ENCODE measurements around the gene LIMS1.

Gene LIMS1

DNA sequence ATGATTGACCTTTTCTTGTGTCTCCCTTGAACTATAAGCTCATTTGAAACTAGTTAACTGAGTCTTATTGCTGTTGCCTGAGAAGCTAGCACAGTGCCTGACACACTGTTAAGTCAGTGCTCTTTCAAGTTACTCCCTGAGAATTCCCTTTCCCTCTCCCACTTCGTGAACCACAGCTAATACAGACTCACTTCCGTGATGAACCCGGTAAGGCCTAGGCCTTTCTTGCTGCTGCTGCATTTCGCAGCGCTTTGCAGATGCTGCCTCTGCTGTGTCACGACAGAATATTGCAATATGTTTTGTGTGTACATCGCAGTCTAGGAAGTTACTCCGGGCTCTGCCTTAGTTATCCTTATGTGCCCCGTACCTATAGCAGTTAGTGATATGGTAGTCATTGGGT, 42.8 kb downstream of the LIMS1 start:
- no peak for DNase-seq (ENCODE audit: extremely low spot score)
- ChIA-PET CTCF (interaction anchor here (0.6 kb wide), 1 partner anchor 150 kb away, joined by 3 read pairs; no protein-coding TSS in a partner anchor), POLR2A (interaction anchor here (1.0 kb wide), 1 partner anchor 42 kb away, joined by 4 read pairs; no protein-coding TSS in a partner anchor)
- no peak for TF ChIP-seq L3MBTL2 (conservative IDR thresholded peaks at IDR 0.05)
- TF ChIP-seq ZNF384 (IDR thresholded peaks at IDR 0.05) = no peak
- TF ChIP-seq BHLHE40 (IDR thresholded peaks at IDR 0.05; ENCODE audit: borderline replicate concordance) = no peak
- no peak for TF ChIP-seq ARNT (IDR thresholded peaks at IDR 0.05)
- TF ChIP-seq NFRKB (IDR thresholded peaks at IDR 0.05) = no peak
- no peak for TF ChIP-seq CTBP1 (IDR thresholded peaks at IDR 0.05; ENCODE audit: borderline replicate concordance)
- no peak for TF ChIP-seq FOXK2 (IDR thresholded peaks at IDR 0.05)

DNA sequence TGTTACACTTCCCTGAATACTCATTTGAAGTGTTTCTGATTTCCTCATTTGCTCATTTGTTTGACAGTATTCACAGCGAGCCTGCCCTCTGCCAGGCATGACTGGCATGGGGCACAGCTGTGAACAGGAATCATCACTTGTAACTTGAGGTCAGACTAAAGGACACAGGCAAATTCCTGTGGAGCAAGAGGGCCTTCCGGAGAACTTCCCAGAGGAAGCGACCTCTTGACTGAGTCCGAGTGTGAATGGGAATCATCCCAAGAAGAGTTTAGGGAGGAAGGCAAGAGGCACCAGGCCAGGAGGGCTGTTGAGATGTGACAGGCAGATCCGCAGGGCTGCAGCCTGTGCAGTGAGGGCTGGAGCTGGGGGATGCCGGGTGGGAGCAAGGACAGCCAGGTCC, 45.4 kb downstream of the LIMS1 start:
- TF ChIP-seq SP1 (IDR thresholded peaks at IDR 0.05) (no peak), CTBP1 (IDR thresholded peaks at IDR 0.05; ENCODE audit: borderline replicate concordance) (no peak), FOXM1 (IDR thresholded peaks at IDR 0.05; ENCODE audit: borderline replicate concordance) (no peak), FOXK2 (IDR thresholded peaks at IDR 0.05) (no peak), BHLHE40 (IDR thresholded peaks at IDR 0.05; ENCODE audit: borderline replicate concordance) (no peak), ELF4 (IDR thresholded peaks at IDR 0.05) (no peak), L3MBTL2 (conservative IDR thresholded peaks at IDR 0.05) (no peak), ARNT (IDR thresholded peaks at IDR 0.05) (no peak)
- TF ChIP-seq, protein P1, sequence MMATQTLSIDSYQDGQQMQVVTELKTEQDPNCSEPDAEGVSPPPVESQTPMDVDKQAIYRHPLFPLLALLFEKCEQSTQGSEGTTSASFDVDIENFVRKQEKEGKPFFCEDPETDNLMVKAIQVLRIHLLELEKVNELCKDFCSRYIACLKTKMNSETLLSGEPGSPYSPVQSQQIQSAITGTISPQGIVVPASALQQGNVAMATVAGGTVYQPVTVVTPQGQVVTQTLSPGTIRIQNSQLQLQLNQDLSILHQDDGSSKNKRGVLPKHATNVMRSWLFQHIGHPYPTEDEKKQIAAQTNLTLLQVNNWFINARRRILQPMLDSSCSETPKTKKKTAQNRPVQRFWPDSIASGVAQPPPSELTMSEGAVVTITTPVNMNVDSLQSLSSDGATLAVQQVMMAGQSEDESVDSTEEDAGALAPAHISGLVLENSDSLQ (IDR thresholded peaks at IDR 0.05) = no peak
- ChIA-PET CTCF (interaction anchor here (0.7 kb wide), 1 partner anchor 220 kb away, joined by 3 read pairs; no protein-coding TSS in a partner anchor), POLR2A (no interaction called here)
- DNase-seq (ENCODE audit: extremely low spot score) = no peak

DNA sequence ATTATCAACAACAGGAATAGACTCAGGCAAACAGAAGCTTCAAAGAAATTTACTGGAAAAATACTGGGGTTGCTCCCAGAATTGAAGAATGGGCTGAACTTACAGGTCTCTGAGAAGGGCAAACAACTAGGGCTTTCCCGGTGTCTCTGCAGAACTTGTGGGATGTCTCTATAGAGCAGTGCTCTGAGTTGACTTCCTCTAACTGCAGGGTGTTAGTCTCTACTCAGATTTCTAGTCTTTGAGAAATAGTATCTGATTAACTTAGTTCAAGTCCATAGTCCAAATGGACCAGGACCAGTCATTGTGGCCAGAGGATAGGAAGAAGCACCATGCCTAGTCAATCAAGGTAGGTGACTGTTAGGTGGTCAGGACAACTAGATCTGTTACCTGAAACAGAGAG, 45.8 kb downstream of the LIMS1 start:
- CTCF ChIA-PET = no interaction called here
- POLR2A ChIA-PET = no interaction called here
- no peak for TF ChIP-seq FOXK2 (IDR thresholded peaks at IDR 0.05)

DNA sequence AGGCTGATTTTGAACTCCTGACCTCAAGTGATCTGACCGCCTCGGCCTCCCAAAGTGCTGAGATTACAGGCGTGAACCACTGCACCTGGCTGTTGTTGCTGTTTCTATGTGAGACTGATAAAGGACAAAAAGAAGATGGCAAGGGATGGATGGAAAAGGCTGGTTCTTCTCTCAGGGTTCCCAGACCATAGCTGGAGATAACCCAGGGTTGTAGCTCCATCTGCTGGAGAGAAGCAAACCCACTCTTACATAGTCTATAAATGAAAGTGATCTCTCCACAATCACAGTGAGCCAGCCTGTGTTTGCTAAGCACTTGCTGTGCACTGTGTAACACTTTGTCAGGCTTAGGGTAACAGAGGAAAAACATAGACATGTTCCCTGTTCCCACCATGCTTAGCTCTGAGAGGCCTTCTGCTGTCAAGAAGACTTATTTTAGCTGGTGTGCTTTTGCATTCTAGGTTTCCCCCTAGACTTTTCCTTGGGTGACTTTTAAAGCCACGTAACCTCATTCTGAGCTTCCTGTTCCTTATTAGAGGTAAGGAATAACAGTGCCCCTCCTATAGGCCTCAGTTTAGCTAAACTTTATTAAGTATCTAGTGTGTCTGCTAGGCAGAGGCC, 49.7 kb downstream of the LIMS1 start:
- TF ChIP-seq SP1 (IDR thresholded peaks at IDR 0.05) = no peak
- TF ChIP-seq FOXK2 (IDR thresholded peaks at IDR 0.05) = no peak
- DNase-seq (ENCODE audit: extremely low spot score) = peak; percentile 72
- CTCF ChIA-PET = interaction anchor here (0.6 to 2.0 kb wide), 15 partner anchors 9 to 368 kb away, joined by 3 to 19 read pairs (median 4); no protein-coding TSS in a partner anchor
- POLR2A ChIA-PET = interaction anchor here (0.6 to 1.2 kb wide), 3 partner anchors 9 to 206 kb away, joined by 3 to 4 read pairs (median 3); partner anchors contain the start of gene SULT1C4

More for the DNA sequence above, 45.8 kb downstream of the LIMS1 start:
- DNase-seq (ENCODE audit: extremely low spot score) = no peak

DNA sequence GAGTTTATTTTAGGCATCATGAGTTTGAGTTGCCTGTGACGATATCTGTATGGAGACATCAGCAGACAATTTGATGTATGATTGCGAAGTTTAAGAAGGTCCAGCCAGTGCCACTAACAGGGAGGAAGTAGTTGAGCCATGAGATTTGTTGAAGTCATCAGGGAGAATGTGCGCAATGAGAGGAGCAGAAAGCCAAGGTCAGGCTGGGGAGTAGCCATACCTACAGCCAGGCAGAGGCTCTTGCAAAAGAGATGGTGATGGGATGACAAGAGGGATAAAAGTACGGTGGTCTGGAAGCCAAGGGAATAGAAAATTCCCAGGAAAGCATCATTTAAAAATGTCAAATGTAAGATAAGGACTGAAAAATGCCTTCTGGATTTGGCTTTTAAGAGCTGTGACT, 51.2 kb downstream of the LIMS1 start:
- no peak for DNase-seq (ENCODE audit: extremely low spot score)
- ChIA-PET CTCF (interaction anchor here (1.6 to 2.0 kb wide), 3 partner anchors 8 to 51 kb away, joined by 6 to 19 read pairs (median 8); no protein-coding TSS in a partner anchor), POLR2A (interaction anchor here (1.1 kb wide), 1 partner anchor 208 kb away, joined by 6 read pairs; the partner anchor contains the start of gene SULT1C4)
- no peak for TF ChIP-seq ELF4 (IDR thresholded peaks at IDR 0.05)
- no peak for TF ChIP-seq FOXK2 (IDR thresholded peaks at IDR 0.05)
- no peak for TF ChIP-seq L3MBTL2 (conservative IDR thresholded peaks at IDR 0.05)
- no peak for TF ChIP-seq SP1 (IDR thresholded peaks at IDR 0.05)
- no peak for TF ChIP-seq HDGF (IDR thresholded peaks at IDR 0.05; ENCODE audit: borderline replicate concordance)
- no peak for TF ChIP-seq CTBP1 (IDR thresholded peaks at IDR 0.05; ENCODE audit: borderline replicate concordance)
- no peak for TF ChIP-seq LEF1 (IDR thresholded peaks at IDR 0.05; ENCODE audit: borderline replicate concordance)
- TF ChIP-seq ARNT (IDR thresholded peaks at IDR 0.05) = no peak
- no peak for TF ChIP-seq SUZ12 (IDR thresholded peaks at IDR 0.05)
- TF ChIP-seq TARDBP (IDR thresholded peaks at IDR 0.05) = no peak
- no peak for TF ChIP-seq NFRKB (IDR thresholded peaks at IDR 0.05)
- no peak for TF ChIP-seq FOXA1 (IDR thresholded peaks at IDR 0.05)
- TF ChIP-seq FOXM1 (IDR thresholded peaks at IDR 0.05; ENCODE audit: borderline replicate concordance) = no peak
- TF ChIP-seq, protein P1 (IDR thresholded peaks at IDR 0.05) = no peak

DNA sequence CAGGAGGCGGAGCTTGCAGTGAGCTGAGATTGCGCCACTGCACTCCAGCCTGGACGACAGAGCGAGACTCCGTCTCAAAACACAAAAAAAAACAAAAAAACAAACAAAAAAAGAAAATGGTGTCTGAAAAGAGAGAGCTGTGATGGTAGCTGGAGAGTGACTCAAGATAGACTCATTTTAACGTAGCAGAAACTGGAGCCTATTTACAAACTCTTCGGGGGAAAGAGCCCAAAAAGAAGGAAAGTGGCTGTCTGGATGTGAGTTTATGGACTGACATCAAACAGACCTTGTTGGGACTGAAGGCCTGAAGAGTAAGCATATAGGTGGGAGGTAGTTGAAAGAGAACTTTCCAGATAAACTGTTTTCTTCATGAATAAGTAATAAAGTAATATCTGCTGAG, 51.8 kb downstream of the LIMS1 start:
- CTCF ChIA-PET = interaction anchor here (0.5 to 1.4 kb wide), 2 partner anchors 50 to 113 kb away, joined by 3 to 4 read pairs; no protein-coding TSS in a partner anchor
- POLR2A ChIA-PET = interaction anchor here (1.1 kb wide), 1 partner anchor 208 kb away, joined by 6 read pairs; the partner anchor contains the start of gene SULT1C4
- TF ChIP-seq ELF4 (IDR thresholded peaks at IDR 0.05) (no peak), FOXK2 (IDR thresholded peaks at IDR 0.05) (no peak), CTBP1 (IDR thresholded peaks at IDR 0.05; ENCODE audit: borderline replicate concordance) (no peak), BHLHE40 (IDR thresholded peaks at IDR 0.05; ENCODE audit: borderline replicate concordance) (no peak), ZNF384 (IDR thresholded peaks at IDR 0.05) (no peak), HDGF (IDR thresholded peaks at IDR 0.05; ENCODE audit: borderline replicate concordance) (no peak), SP1 (IDR thresholded peaks at IDR 0.05) (no peak), TARDBP (IDR thresholded peaks at IDR 0.05) (no peak), FOXM1 (IDR thresholded peaks at IDR 0.05; ENCODE audit: borderline replicate concordance) (no peak), SUZ12 (IDR thresholded peaks at IDR 0.05) (no peak), L3MBTL2 (conservative IDR thresholded peaks at IDR 0.05) (no peak), ARNT (IDR thresholded peaks at IDR 0.05) (no peak), LEF1 (IDR thresholded peaks at IDR 0.05; ENCODE audit: borderline replicate concordance) (no peak), NFRKB (IDR thresholded peaks at IDR 0.05) (no peak), FOXA1 (IDR thresholded peaks at IDR 0.05) (no peak)
- TF ChIP-seq, protein P1 (IDR thresholded peaks at IDR 0.05) = no peak
- no peak for DNase-seq (ENCODE audit: extremely low spot score)
